Ovary (tissue), 9 donors: ENCODE measurements around the gene C4B. TPM values are rescaled to one million over a fixed set of nuclear protein-coding genes. Genes with fewer than 3 reads are reported as not detected.

Experiments
- DNase-seq, 5 donors: peaks; one replicate each; pipeline ENCODE4 v3.0.0-alpha.2; 2019 to 2020
- H3K27ac ChIP-seq, 2 donors: fragments of 200-600 bp; one replicate each; pipeline versions ENCODE4 v1.5.1 to v1.8.0; 2019 to 2022
- H3K27me3 ChIP-seq: fragments of 200-600 bp; one replicate; pipeline ENCODE4 v1.8.0; 2022
- H3K36me3 ChIP-seq: fragments of 200-600 bp; sonication (generic); one replicate; pipeline ENCODE4 v1.5.1; 2019
- H3K4me1 ChIP-seq: one replicate; pipeline ENCODE4 v1.8.1; 2013; ENCODE audit warnings: mild to moderate bottlenecking, moderate library complexity; ENCODE audit not compliant: insufficient read depth
- H3K4me3 ChIP-seq: fragments of 200-600 bp; sonication (generic); one replicate; pipeline ENCODE4 v1.5.1; 2017
- H3K9me3 ChIP-seq, 2 donors: fragments of 200-600 bp in 1 of 2; sonication (generic) in 1 of 2; one replicate each; pipeline versions ENCODE4 v1.5.1 to v1.8.1; 2013 to 2019; ENCODE audit warnings: mild to moderate bottlenecking in 1 of 2, moderate library complexity in 1 of 2
- CTCF ChIP-seq, 3 donors: fragments of 450-650 bp in 2 of 3; fragments of 200-600 bp in 1 of 3; IDR thresholded peaks; one replicate each; pipeline versions ENCODE4 v1.5.1 to v1.8.0; 2016 to 2022; ENCODE audit warnings: antibody characterized with exemption in 3 of 3, mild to moderate bottlenecking in 1 of 3
- EP300 ChIP-seq: sonication (generic); formaldehyde crosslinking; IDR thresholded peaks from one replicate; pipeline ENCODE4 v1.6.1; 2017; ENCODE audit warnings: antibody characterized with exemption
- POLR2A ChIP-seq: fragments of 450-650 bp; IDR thresholded peaks from one replicate; pipeline ENCODE4 v1.6.1; 2017; ENCODE audit warnings: antibody characterized with exemption, mild to moderate bottlenecking, moderate library complexity
- WGBS, 3 donors: extraction: QIAGEN DNeasy Blood & Tissue Kit in 1 of 3; methylation state at CpG; one replicate each; pipeline versions ENCODE4 v1.1.5 to v1.1.7; 2013 to 2017; 5-methylcytosine and 5-hydroxymethylcytosine counted together
- intact Hi-C, 4 donors: fragments of 100-400 bp; cut with DNase I; formaldehyde crosslinking; loops; one replicate each; pipeline versions ENCODE4 v1.11.0 to v1.15.1; 2022 to 2023
- polyA plus RNA-seq, 2 donors: library from polyadenylated mRNA; stranded (reverse); fragments of 200-250 nt in 1 of 2; fragments of 350-450 nt in 1 of 2; fragmentation: Illumina TruSeq in 1 of 2; extraction: RNeasy Lipid Tissue Mini Kit (QIAGEN cat#74804) in 1 of 2; gene quantifications; one replicate each; pipeline ENCODE4 v1.2.3, GENCODE V29; 2013 to 2014
- total RNA-seq, 7 donors: library from RNA; depleted of rRNA in 2 of 7; stranded (reverse); fragments of >200 nt in 2 of 7; fragmentation: NEBNext Ultra II Directional in 3 of 7; extraction: Animal tissue kit (Norgen Biotek cat#: 25700) in 3 of 7; gene quantifications; one replicate each; pipeline versions ENCODE4 v1.1.0 to v1.2.4, GENCODE V29; 2016 to 2023
- donor health status: DM: no; HTN: no; CAD: no; lungs with moderate emphysema.
- donor health status: DM: no; HTN: no; CAD: no.
- donor health status: Bipolar disorder and iron deficiency.
- donor health status: DM: yes; HTN: yes; CAD: no.
- donor health status: DM: no; HTN: no; CAD: no.
- donor health status: DM: yes; HTN: yes; CAD: no.

Gene C4B
- total and polyA plus RNA-seq, 9 donors: 97.4 to 1,673 (median 271) TPM

GRCh38 chr6:32081168-32081990 lies 66.8 kb downstream of the C4B start:
- Histone ChIP-seq H3K27ac (peak overlapping the region; percentile 63 to 82), H3K9me3 (no peaks in the 10 kb centered on the region), H3K36me3 (no peaks in the 10 kb centered on the region), H3K4me3 (no peak overlapping the region), H3K27me3 (no peaks in the 10 kb centered on the region), H3K4me1 (peaks cover 5% of the 10 kb centered on the region)
- peak; percentile 87 to 92 (median 91) for DNase-seq
- 13 to 15% (median 14%) methylated on average over 22 of the region's 22 CpGs for WGBS, 3 donors
- TF ChIP-seq POLR2A (no peak), EP300 (no peak), CTCF (IDR thresholded peaks at IDR 0.05) (no peak)
- intact Hi-C loops: loop anchor here in 1 of 4 donors (10.0 kb wide), 1 partner anchor 73 kb away; the partner anchor contains the start of genes PPT2 and PRRT1

- H3K36me3 ChIP-seq: no peaks in the 10 kb centered on the region
- intact Hi-C loops: loop anchor here in 1 of 4 donors (10.0 kb wide), 1 partner anchor 72 kb away; the partner anchor contains the start of genes PPT2 and PRRT1
- WGBS, 3 donors: 27 to 36% (median 33%) methylated on average over 6 of the region's 6 CpGs
Measured at GRCh38 chr6:32082478-32082877, 67.9 kb downstream of the C4B start.

GRCh38 chr6:32082935-32083334 lies 68.3 kb downstream of the C4B start:
- H3K27ac ChIP-seq: no peak overlapping the region
- H3K4me1 ChIP-seq: peaks cover 14% of the 10 kb centered on the region
- TF ChIP-seq CTCF (IDR thresholded peaks at IDR 0.05): no peak
- TF ChIP-seq POLR2A: no peak
- TF ChIP-seq EP300: no peak
- no peak overlapping the region for H3K4me3 ChIP-seq
- intact Hi-C loops: loop anchor here in 1 of 4 donors (10.0 kb wide), 1 partner anchor 72 kb away; the partner anchor contains the start of genes PPT2 and PRRT1
- no peaks in the 10 kb centered on the region for H3K27me3 ChIP-seq
- no peaks in the 10 kb centered on the region for H3K9me3 ChIP-seq
- peak in 3 of 5 donors; percentile 55 to 82 (median 56) for DNase-seq
- no peaks in the 10 kb centered on the region for H3K36me3 ChIP-seq
- 46 to 70% (median 60%) methylated on average over 9 of the region's 9 CpGs for WGBS, 3 donors

More at GRCh38 chr6:32082478-32082877, 67.9 kb downstream of the C4B start:
- Histone ChIP-seq H3K9me3 (no peaks in the 10 kb centered on the region), H3K4me1 (peaks cover 14% of the 10 kb centered on the region), H3K27me3 (no peaks in the 10 kb centered on the region), H3K4me3 (no peak overlapping the region), H3K27ac (peak overlapping the region; percentile 63 to 82)
- no peak for DNase-seq
- TF ChIP-seq EP300 (no peak), POLR2A (no peak), CTCF (IDR thresholded peaks at IDR 0.05) (no peak)

GRCh38 chr6:32083812-32084768 lies 69.5 kb downstream of the C4B start:
- Histone ChIP-seq H3K9me3 (no peaks in the 10 kb centered on the region), H3K36me3 (no peaks in the 10 kb centered on the region), H3K4me3 (no peak overlapping the region), H3K4me1 (peaks cover 14% of the 10 kb centered on the region), H3K27ac (no peak overlapping the region), H3K27me3 (no peaks in the 10 kb centered on the region)
- intact Hi-C loops: loop anchor here in 1 of 4 donors (10.0 kb wide), 1 partner anchor 71 kb away; the partner anchor contains the start of genes PPT2 and PRRT1
- WGBS, 3 donors: 92 to 94% (median 93%) methylated on average over 22 of the region's 22 CpGs
- DNase-seq: no peak
- TF ChIP-seq EP300 (no peak), CTCF (IDR thresholded peaks at IDR 0.05) (no peak), POLR2A (no peak)
